ENCODE measurements around the gene MPHOSPH9.
"Not testable (repeated sequence)": the region's sequence is repeated elsewhere in the genome, so short reads cannot be mapped to it uniquely, and the experiment has no call there.

MPHOSPH9 gene

GRCh38 chr12:123227581-123228258, 5.2 kb downstream of the MPHOSPH9 start:
- H3K9me3 ChIP-seq (ENCODE audit: control insufficient read depth, low read length), result no peaks in the 10 kb centered on the region
- no peak overlapping the region for H3K4me3 ChIP-seq (ENCODE audit: insufficient read depth, low read depth, low read length, poor library complexity, severe bottlenecking)
- no peak for DNase-seq
- no peak overlapping the region for H3K27ac ChIP-seq (ENCODE audit: insufficient read depth, low read length, poor library complexity, severe bottlenecking)
- H3K27me3 ChIP-seq (replicated peaks; ENCODE audit: control insufficient read depth, insufficient read depth, low read length, poor library complexity, severe bottlenecking), result no peaks in the 10 kb centered on the region
- H3K4me1 ChIP-seq (ENCODE audit: control insufficient read depth, insufficient read depth, low read length, poor library complexity, severe bottlenecking), result peaks cover 18% of the 10 kb centered on the region
- H3K36me3 ChIP-seq (ENCODE audit: control insufficient read depth, insufficient read depth, low read length), result no peaks in the 10 kb centered on the region

GRCh38 chr12:123225443-123225842, 7.5 kb downstream of the MPHOSPH9 start:
- Histone ChIP-seq H3K27me3 (replicated peaks; ENCODE audit: control insufficient read depth, insufficient read depth, low read length, poor library complexity, severe bottlenecking) (no peaks in the 10 kb centered on the region), H3K9me3 (ENCODE audit: control insufficient read depth, low read length) (no peaks in the 10 kb centered on the region), H3K4me1 (ENCODE audit: control insufficient read depth, insufficient read depth, low read length, poor library complexity, severe bottlenecking) (peaks cover 10% of the 10 kb centered on the region), H3K36me3 (ENCODE audit: control insufficient read depth, insufficient read depth, low read length) (peaks cover 12% of the 10 kb centered on the region), H3K27ac (ENCODE audit: insufficient read depth, low read length, poor library complexity, severe bottlenecking) (no peak overlapping the region), H3K4me3 (ENCODE audit: insufficient read depth, low read depth, low read length, poor library complexity, severe bottlenecking) (no peak overlapping the region)
- DNase-seq, result no peak

DNA sequence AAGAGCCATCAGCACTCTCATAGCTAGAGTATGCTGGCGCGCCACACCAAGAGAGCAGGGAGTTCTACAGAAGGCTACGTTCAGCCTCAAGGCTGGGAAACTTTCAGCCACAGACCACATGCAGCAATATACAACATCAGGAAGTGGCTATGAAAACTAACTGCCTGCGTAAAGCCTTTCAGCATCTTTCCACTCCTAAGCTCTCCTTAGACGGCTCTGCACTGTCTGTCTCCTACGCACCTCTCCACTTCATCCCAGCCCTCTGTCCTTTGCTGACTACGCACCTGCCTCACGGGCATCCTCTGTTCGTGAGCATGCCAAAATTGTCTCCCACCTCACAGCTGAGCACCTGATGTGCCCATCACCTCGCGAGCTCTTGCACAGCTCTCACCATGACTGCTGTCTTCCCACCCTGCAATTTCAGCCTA, 9.7 kb downstream of the MPHOSPH9 start:
- peak; percentile 10 to 29 (median 24) for DNase-seq
- Histone ChIP-seq H3K4me3 (ENCODE audit: insufficient read depth, low read depth, low read length, poor library complexity, severe bottlenecking) (no peak overlapping the region), H3K9me3 (ENCODE audit: control insufficient read depth, low read length) (no peaks in the 10 kb centered on the region), H3K36me3 (ENCODE audit: control insufficient read depth, insufficient read depth, low read length) (peaks cover 18% of the 10 kb centered on the region), H3K27me3 (replicated peaks; ENCODE audit: control insufficient read depth, insufficient read depth, low read length, poor library complexity, severe bottlenecking) (no peaks in the 10 kb centered on the region), H3K4me1 (ENCODE audit: control insufficient read depth, insufficient read depth, low read length, poor library complexity, severe bottlenecking) (peaks cover 10% of the 10 kb centered on the region), H3K27ac (ENCODE audit: insufficient read depth, low read length, poor library complexity, severe bottlenecking) (peak overlapping the region; percentile 41)

- not testable (repeated sequence) for H3K27me3 ChIP-seq (replicated peaks; ENCODE audit: control insufficient read depth, insufficient read depth, low read length, poor library complexity, severe bottlenecking); H3K4me1 ChIP-seq (ENCODE audit: control insufficient read depth, insufficient read depth, low read length, poor library complexity, severe bottlenecking); DNase-seq; H3K4me3 ChIP-seq (ENCODE audit: insufficient read depth, low read depth, low read length, poor library complexity, severe bottlenecking); H3K27ac ChIP-seq (ENCODE audit: insufficient read depth, low read length, poor library complexity, severe bottlenecking); H3K9me3 ChIP-seq (ENCODE audit: control insufficient read depth, low read length)
- H3K36me3 ChIP-seq (ENCODE audit: control insufficient read depth, insufficient read depth, low read length), result peaks cover 37% of the 10 kb centered on the region
Measured at GRCh38 chr12:123207815-123208214, 25.1 kb downstream of the MPHOSPH9 start.

- not testable (repeated sequence) for H3K27ac ChIP-seq (ENCODE audit: insufficient read depth, low read length, poor library complexity, severe bottlenecking); H3K27me3 ChIP-seq (replicated peaks; ENCODE audit: control insufficient read depth, insufficient read depth, low read length, poor library complexity, severe bottlenecking); H3K4me1 ChIP-seq (ENCODE audit: control insufficient read depth, insufficient read depth, low read length, poor library complexity, severe bottlenecking); H3K4me3 ChIP-seq (ENCODE audit: insufficient read depth, low read depth, low read length, poor library complexity, severe bottlenecking); H3K9me3 ChIP-seq (ENCODE audit: control insufficient read depth, low read length); DNase-seq
- H3K36me3 ChIP-seq (ENCODE audit: control insufficient read depth, insufficient read depth, low read length), result peaks cover 41% of the 10 kb centered on the region
Measured at GRCh38 chr12:123206794-123207193, 26.1 kb downstream of the MPHOSPH9 start.

DNA sequence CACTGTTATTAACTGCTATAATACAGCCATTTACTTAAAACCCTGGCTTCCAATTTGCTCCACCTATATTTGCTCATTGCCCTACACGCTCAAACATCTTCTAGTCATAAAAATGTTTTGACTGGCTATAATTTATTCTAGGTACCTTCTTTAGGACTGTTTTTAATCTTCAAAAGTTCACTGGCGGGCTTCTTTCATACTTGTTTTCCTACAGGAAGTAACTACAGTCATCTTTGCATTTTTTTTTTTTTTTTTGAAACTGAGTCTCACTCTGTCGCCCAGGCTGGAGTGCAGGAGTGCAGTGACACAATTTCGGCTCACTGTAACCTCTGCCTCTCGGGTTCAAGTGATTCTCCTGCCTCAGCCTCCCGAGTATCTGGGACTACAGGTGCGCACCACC, 32.5 kb downstream of the MPHOSPH9 start:
- H3K9me3 ChIP-seq (ENCODE audit: control insufficient read depth, low read length), result no peaks in the 10 kb centered on the region
- H3K36me3 ChIP-seq (ENCODE audit: control insufficient read depth, insufficient read depth, low read length), result peaks cover 20% of the 10 kb centered on the region
- H3K4me3 ChIP-seq (ENCODE audit: insufficient read depth, low read depth, low read length, poor library complexity, severe bottlenecking), result no peak overlapping the region
- no peak overlapping the region for H3K27ac ChIP-seq (ENCODE audit: insufficient read depth, low read length, poor library complexity, severe bottlenecking)
- no peaks in the 10 kb centered on the region for H3K4me1 ChIP-seq (ENCODE audit: control insufficient read depth, insufficient read depth, low read length, poor library complexity, severe bottlenecking)
- H3K27me3 ChIP-seq (replicated peaks; ENCODE audit: control insufficient read depth, insufficient read depth, low read length, poor library complexity, severe bottlenecking), result no peaks in the 10 kb centered on the region
- no peak for DNase-seq

DNA sequence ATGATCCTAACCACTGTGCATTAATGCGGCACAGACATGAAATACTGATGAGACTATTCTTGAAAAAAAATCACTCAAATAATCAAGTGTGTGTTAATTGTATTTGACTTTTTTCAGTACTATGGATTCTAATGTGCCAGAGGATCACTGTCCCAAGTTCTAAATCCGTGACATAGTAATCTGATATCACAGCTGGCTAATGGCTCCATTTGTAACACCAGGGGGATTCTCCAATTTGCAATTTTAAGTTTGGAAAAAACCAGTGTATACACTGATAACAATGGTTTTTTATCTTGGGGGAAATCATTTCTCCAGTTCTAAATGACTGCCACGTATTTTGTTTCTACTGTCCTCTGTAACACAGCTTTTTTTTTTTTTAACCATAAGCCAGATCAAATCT, 33.0 kb downstream of the MPHOSPH9 start:
- Histone ChIP-seq H3K9me3 (ENCODE audit: control insufficient read depth, low read length) (no peaks in the 10 kb centered on the region), H3K27me3 (replicated peaks; ENCODE audit: control insufficient read depth, insufficient read depth, low read length, poor library complexity, severe bottlenecking) (no peaks in the 10 kb centered on the region), H3K4me1 (ENCODE audit: control insufficient read depth, insufficient read depth, low read length, poor library complexity, severe bottlenecking) (no peaks in the 10 kb centered on the region), H3K27ac (ENCODE audit: insufficient read depth, low read length, poor library complexity, severe bottlenecking) (no peak overlapping the region), H3K36me3 (ENCODE audit: control insufficient read depth, insufficient read depth, low read length) (peaks cover 15% of the 10 kb centered on the region), H3K4me3 (ENCODE audit: insufficient read depth, low read depth, low read length, poor library complexity, severe bottlenecking) (no peak overlapping the region)
- no peak for DNase-seq

GRCh38 chr12:123187637-123188036, 45.3 kb downstream of the MPHOSPH9 start:
- Histone ChIP-seq H3K4me1 (ENCODE audit: control insufficient read depth, insufficient read depth, low read length, poor library complexity, severe bottlenecking) (no peaks in the 10 kb centered on the region), H3K36me3 (ENCODE audit: control insufficient read depth, insufficient read depth, low read length) (peaks cover 18% of the 10 kb centered on the region), H3K27me3 (replicated peaks; ENCODE audit: control insufficient read depth, insufficient read depth, low read length, poor library complexity, severe bottlenecking) (no peaks in the 10 kb centered on the region), H3K9me3 (ENCODE audit: control insufficient read depth, low read length) (no peaks in the 10 kb centered on the region), H3K27ac (ENCODE audit: insufficient read depth, low read length, poor library complexity, severe bottlenecking) (no peak overlapping the region), H3K4me3 (ENCODE audit: insufficient read depth, low read depth, low read length, poor library complexity, severe bottlenecking) (no peak overlapping the region)
- no peak for DNase-seq

GRCh38 chr12:123180171-123180570, 52.8 kb downstream of the MPHOSPH9 start:
- H3K4me3 ChIP-seq (ENCODE audit: insufficient read depth, low read depth, low read length, poor library complexity, severe bottlenecking), result no peak overlapping the region
- DNase-seq, result no peak
- no peaks in the 10 kb centered on the region for H3K9me3 ChIP-seq (ENCODE audit: control insufficient read depth, low read length)
- H3K36me3 ChIP-seq (ENCODE audit: control insufficient read depth, insufficient read depth, low read length), result peaks cover 10% of the 10 kb centered on the region
- H3K27me3 ChIP-seq (replicated peaks; ENCODE audit: control insufficient read depth, insufficient read depth, low read length, poor library complexity, severe bottlenecking), result no peaks in the 10 kb centered on the region
- no peak overlapping the region for H3K27ac ChIP-seq (ENCODE audit: insufficient read depth, low read length, poor library complexity, severe bottlenecking)
- no peaks in the 10 kb centered on the region for H3K4me1 ChIP-seq (ENCODE audit: control insufficient read depth, insufficient read depth, low read length, poor library complexity, severe bottlenecking)

DNA sequence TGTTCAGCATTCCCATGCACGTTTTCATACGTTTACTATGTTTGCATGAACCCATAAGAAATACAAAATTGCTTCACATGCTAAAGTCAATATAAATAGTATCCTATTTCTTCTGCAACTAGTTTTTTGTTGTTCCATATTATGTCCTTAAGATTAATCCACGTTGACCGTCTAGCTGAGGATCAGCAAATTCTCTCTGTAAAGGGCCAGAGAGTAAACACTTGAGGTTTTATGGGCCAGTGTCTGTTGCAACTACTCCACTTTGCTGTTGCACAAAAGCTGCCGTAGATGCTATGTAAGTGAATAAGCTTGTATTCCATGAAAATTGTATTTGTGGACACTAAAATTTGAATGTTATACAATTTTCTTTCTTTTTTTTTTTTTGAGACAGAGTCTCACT, 61.0 kb downstream of the MPHOSPH9 start:
- no peak for DNase-seq
- no peaks in the 10 kb centered on the region for H3K27me3 ChIP-seq (replicated peaks; ENCODE audit: control insufficient read depth, insufficient read depth, low read length, poor library complexity, severe bottlenecking)
- H3K9me3 ChIP-seq (ENCODE audit: control insufficient read depth, low read length), result no peaks in the 10 kb centered on the region
- H3K4me3 ChIP-seq (ENCODE audit: insufficient read depth, low read depth, low read length, poor library complexity, severe bottlenecking), result no peak overlapping the region
- no peaks in the 10 kb centered on the region for H3K4me1 ChIP-seq (ENCODE audit: control insufficient read depth, insufficient read depth, low read length, poor library complexity, severe bottlenecking)
- peaks cover 7% of the 10 kb centered on the region for H3K36me3 ChIP-seq (ENCODE audit: control insufficient read depth, insufficient read depth, low read length)
- H3K27ac ChIP-seq (ENCODE audit: insufficient read depth, low read length, poor library complexity, severe bottlenecking), result no peak overlapping the region

All from effector memory CD4-positive, alpha-beta T cell (primary cell).